ENCODE results near the gene PRODH2. TPM values are rescaled to one million over a fixed set of nuclear protein-coding genes. Genes with fewer than 3 reads are reported as not detected.

Gene PRODH2
- total RNA-seq, 2 donors from 2014 or later, result not detected

- Histone ChIP-seq H3K9me3 (no peaks in the 10 kb centered on the region), H3K4me1 (ENCODE audit: control insufficient read depth in 1 of 2, low read depth in 2 of 2) (no peaks in the 10 kb centered on the region), H3K27me3 (replicated peaks; ENCODE audit: insufficient read depth) (no peaks in the 10 kb centered on the region), H3K27ac (no peak overlapping the region), H3K36me3 (peaks cover 21% of the 10 kb centered on the region), H3K4me3 (no peak overlapping the region)
- no peak for TF ChIP-seq CTCF (IDR thresholded peaks at IDR 0.05)
- ATAC-seq (ENCODE audit: insufficient number of reproducible peaks, low FRiP score, low read depth) (no peak), DNase-seq (ENCODE audit: low spot score) (no peak)
These were observed 30.1 kb downstream of the PRODH2 start for GRCh38 chr19:35782589-35782988.

- H3K27me3 ChIP-seq (replicated peaks; ENCODE audit: insufficient read depth), result no peaks in the 10 kb centered on the region
- no peak for ATAC-seq (ENCODE audit: insufficient number of reproducible peaks, low FRiP score, low read depth)
- no peak for TF ChIP-seq CTCF (IDR thresholded peaks at IDR 0.05)
- no peak for DNase-seq (ENCODE audit: low spot score)
- no peaks in the 10 kb centered on the region for H3K9me3 ChIP-seq
- H3K36me3 ChIP-seq, result peaks cover 21% of the 10 kb centered on the region
- H3K27ac ChIP-seq, result no peak overlapping the region
- H3K4me1 ChIP-seq (ENCODE audit: control insufficient read depth in 1 of 2, low read depth in 2 of 2), result peaks cover 0 to under 1% of the 10 kb centered on the region in 2 donors
- H3K4me3 ChIP-seq, result no peak overlapping the region
These were observed 31.0 kb downstream of the PRODH2 start for GRCh38 chr19:35781650-35782049.

GRCh38 chr19:35780717-35781116, 31.9 kb downstream of the PRODH2 start:
- no peaks in the 10 kb centered on the region for H3K9me3 ChIP-seq
- DNase-seq (ENCODE audit: low spot score) (no peak), ATAC-seq (ENCODE audit: insufficient number of reproducible peaks, low FRiP score, low read depth) (no peak)
- no peaks in the 10 kb centered on the region for H3K27me3 ChIP-seq (replicated peaks; ENCODE audit: insufficient read depth)
- no peak overlapping the region for H3K27ac ChIP-seq
- peaks cover 7 to 8% of the 10 kb centered on the region in 2 donors for H3K4me1 ChIP-seq (ENCODE audit: control insufficient read depth in 1 of 2, low read depth in 2 of 2)
- H3K36me3 ChIP-seq, result peaks cover 21% of the 10 kb centered on the region
- TF ChIP-seq CTCF (IDR thresholded peaks at IDR 0.05), result no peak
- H3K4me3 ChIP-seq, result no peak overlapping the region

- ATAC-seq (ENCODE audit: insufficient number of reproducible peaks, low FRiP score, low read depth) (no peak), DNase-seq (ENCODE audit: low spot score) (no peak)
- Histone ChIP-seq H3K9me3 (no peaks in the 10 kb centered on the region), H3K27me3 (replicated peaks; ENCODE audit: insufficient read depth) (no peaks in the 10 kb centered on the region), H3K36me3 (peaks cover 18% of the 10 kb centered on the region), H3K27ac (no peak overlapping the region), H3K4me1 (ENCODE audit: control insufficient read depth in 1 of 2, low read depth in 2 of 2) (peaks cover 7 to 8% of the 10 kb centered on the region in 2 donors), H3K4me3 (no peak overlapping the region)
- no peak for TF ChIP-seq CTCF (IDR thresholded peaks at IDR 0.05)
These were observed 32.6 kb downstream of the PRODH2 start for GRCh38 chr19:35780058-35780457.

GRCh38 chr19:35779033-35779432, 33.6 kb downstream of the PRODH2 start:
- DNase-seq (ENCODE audit: low spot score) (no peak), ATAC-seq (ENCODE audit: insufficient number of reproducible peaks, low FRiP score, low read depth) (no peak)
- Histone ChIP-seq H3K36me3 (peaks cover 14% of the 10 kb centered on the region), H3K4me3 (no peak overlapping the region), H3K4me1 (ENCODE audit: control insufficient read depth in 1 of 2, low read depth in 2 of 2) (peaks cover 8 to 12% of the 10 kb centered on the region in 2 donors), H3K9me3 (no peaks in the 10 kb centered on the region), H3K27ac (no peak overlapping the region), H3K27me3 (replicated peaks; ENCODE audit: insufficient read depth) (no peaks in the 10 kb centered on the region)
- TF ChIP-seq CTCF (IDR thresholded peaks at IDR 0.05), result no peak
